OCI-LY1 (cell line): Measurements from ENCODE around the gene PIK3C2B.

Source experiments
- EZH2 ChIP-seq: fragments of 200-600 bp; sonication (generic), shearing (Covaris generic); IDR thresholded peaks from 2 replicates; pipeline ENCODE4 v1.8.0; 2017; ENCODE audit warnings: borderline replicate concordance, mixed run types, mild to moderate bottlenecking, antibody characterized with exemption, low read length, moderate library complexity, mixed read lengths
- TF ChIP-seq, protein P1 (sequence below): fragments of 200-600 bp; sonication (generic), shearing (Covaris generic); IDR thresholded peaks from 2 replicates; pipeline ENCODE4 v1.5.1; 2017; ENCODE audit warnings: mild to moderate bottlenecking, antibody characterized with exemption, low read length, moderate library complexity, mixed read lengths

DNA sequence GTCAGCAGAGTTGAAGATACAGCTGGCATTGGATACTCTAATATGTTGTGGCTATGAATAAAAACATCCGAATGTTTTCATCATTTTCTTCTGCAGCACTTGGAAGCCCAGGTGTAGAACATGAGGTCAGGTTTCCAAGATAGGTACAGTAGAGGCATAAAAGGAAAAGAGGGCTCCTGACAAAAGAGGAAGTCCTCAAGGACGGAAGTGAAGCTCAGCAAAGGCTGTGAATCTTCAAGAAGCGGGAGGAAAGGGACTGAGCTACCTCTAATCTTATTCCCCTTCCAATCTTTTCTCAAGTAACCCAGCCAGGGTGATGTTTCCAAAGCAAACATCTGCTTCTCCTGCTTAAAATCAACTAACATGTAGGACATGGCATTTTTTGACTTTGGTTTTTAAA, 4.4 kb upstream of the PIK3C2B start:
- TF ChIP-seq, protein P1, sequence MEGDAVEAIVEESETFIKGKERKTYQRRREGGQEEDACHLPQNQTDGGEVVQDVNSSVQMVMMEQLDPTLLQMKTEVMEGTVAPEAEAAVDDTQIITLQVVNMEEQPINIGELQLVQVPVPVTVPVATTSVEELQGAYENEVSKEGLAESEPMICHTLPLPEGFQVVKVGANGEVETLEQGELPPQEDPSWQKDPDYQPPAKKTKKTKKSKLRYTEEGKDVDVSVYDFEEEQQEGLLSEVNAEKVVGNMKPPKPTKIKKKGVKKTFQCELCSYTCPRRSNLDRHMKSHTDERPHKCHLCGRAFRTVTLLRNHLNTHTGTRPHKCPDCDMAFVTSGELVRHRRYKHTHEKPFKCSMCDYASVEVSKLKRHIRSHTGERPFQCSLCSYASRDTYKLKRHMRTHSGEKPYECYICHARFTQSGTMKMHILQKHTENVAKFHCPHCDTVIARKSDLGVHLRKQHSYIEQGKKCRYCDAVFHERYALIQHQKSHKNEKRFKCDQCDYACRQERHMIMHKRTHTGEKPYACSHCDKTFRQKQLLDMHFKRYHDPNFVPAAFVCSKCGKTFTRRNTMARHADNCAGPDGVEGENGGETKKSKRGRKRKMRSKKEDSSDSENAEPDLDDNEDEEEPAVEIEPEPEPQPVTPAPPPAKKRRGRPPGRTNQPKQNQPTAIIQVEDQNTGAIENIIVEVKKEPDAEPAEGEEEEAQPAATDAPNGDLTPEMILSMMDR = no peak
- no peak for TF ChIP-seq EZH2
